K562 (cell line): ENCODE measurements around the gene CNIH4. TPM values are rescaled to one million over a fixed set of nuclear protein-coding genes. Genes with fewer than 3 reads are reported as not detected.

Experiments
- CHCHD3 ChIP-seq: fragments of 250-450 bp; sonication (Bioruptor Pico); IDR thresholded peaks from 2 replicates; pipeline ENCODE4 v2.1.2; 2022; ENCODE audit warnings: mild to moderate bottlenecking
- ETV5 ChIP-seq: sonication (generic); formaldehyde crosslinking; IDR thresholded peaks from 2 replicates; pipeline ENCODE4 v1.4.0; 2020; ENCODE audit warnings: low read depth, mild to moderate bottlenecking, missing genetic modification reagents
- HDAC2 ChIP-seq: fragments of 450-650 bp; IDR thresholded peaks from 2 replicates; pipeline ENCODE4 v1.6.1; 2016; ENCODE audit warnings: mild to moderate bottlenecking
- NR2C1 ChIP-seq, 2 experiments: fragments of 450-650 bp; IDR thresholded peaks; 2 replicates each; pipeline ENCODE4 v1.6.1; 2017; ENCODE audit warnings: mild to moderate bottlenecking in 2 of 2, antibody characterized with exemption in 1 of 2, inconsistent platforms in 1 of 2, missing compliant biosample characterization in 1 of 2, missing genetic modification characterization in 1 of 2
- ZC3H4 ChIP-seq: sonication (generic); formaldehyde crosslinking; IDR thresholded peaks from 2 replicates; pipeline ENCODE4 v1.9.0; 2021; ENCODE audit warnings: missing genetic modification reagents, borderline replicate concordance
- ZFPM2 ChIP-seq: fragments of 250-450 bp; sonication (Bioruptor Pico); IDR thresholded peaks from 2 replicates; pipeline ENCODE4 v1.5.1; 2022; ENCODE audit warnings: mild to moderate bottlenecking
- ZNF347 ChIP-seq: fragments of 450-650 bp; formaldehyde crosslinking; IDR thresholded peaks from 2 replicates; pipeline ENCODE4 v1.4.0; 2020; ENCODE audit warnings: low read depth, mild to moderate bottlenecking, moderate library complexity
- ZNF561 ChIP-seq: fragments of 450-650 bp; formaldehyde crosslinking; conservative IDR thresholded peaks from 2 replicates; pipeline ENCODE4 v1.4.0; 2020; ENCODE audit warnings: mild to moderate bottlenecking, moderate library complexity
- ZNF586 ChIP-seq: fragments of 450-650 bp; formaldehyde crosslinking; conservative IDR thresholded peaks from 2 replicates; pipeline ENCODE4 v1.4.0; 2020; ENCODE audit warnings: mild to moderate bottlenecking, moderate library complexity
- ZNF77 ChIP-seq: fragments of 250-450 bp; sonication (Bioruptor Pico); IDR thresholded peaks from 2 replicates; pipeline ENCODE4 v1.5.0; 2020
- polyA plus RNA-seq, 8 experiments: library from polyadenylated mRNA; depleted of rRNA in 4 of 8; stranded (reverse) in 5 of 8; unstranded in 3 of 8; fragments of >200 nt; fragmentation: Nextera tagmentation in 2 of 8; fragmentation: Illumina TruSeq in 1 of 8; extraction: Ambion mirVana in 2 of 8; extraction: Trizol in 1 of 8; gene quantifications; 2 replicates each; pipeline versions ENCODE4 v1.2.1 to v1.2.3, GENCODE V29; 2011 to 2014; ENCODE audit warnings: inconsistent platforms in 1 of 8, missing spikeins in 1 of 8
- total RNA-seq, 7 experiments: library from RNA; depleted of rRNA in 6 of 7; stranded (reverse); fragments of >200 nt in 6 of 7; fragmentation: Illumina TruSeq in 2 of 7; extraction: Trizol in 2 of 7; gene quantifications; 2 replicates each; pipeline versions ENCODE4 v1.2.1 to v1.2.3, GENCODE V29; 2011 to 2021; ENCODE audit warnings: low replicate concordance in 1 of 7
- TF ChIP-seq, protein P1 (sequence below): fragments of 250-450 bp; sonication (Bioruptor Pico); IDR thresholded peaks from 2 replicates; pipeline ENCODE4 v1.4.0; 2020
- TF ChIP-seq, protein P2 (sequence below): fragments of 450-650 bp; conservative IDR thresholded peaks from 2 replicates; pipeline ENCODE4 v1.6.1; 2016; ENCODE audit warnings: missing genetic modification characterization, low read depth, mild to moderate bottlenecking, control low read depth, missing compliant biosample characterization
- TF ChIP-seq, protein P3 (sequence below), 2 experiments: fragments of 450-650 bp in 1 of 2; sonication (generic) in 1 of 2; formaldehyde crosslinking; conservative IDR thresholded peaks; 2 replicates each; pipeline versions ENCODE4 v1.4.0 to v1.8.1; 2020 to 2022; ENCODE audit warnings: mild to moderate bottlenecking in 1 of 2, missing genetic modification reagents in 1 of 2
- TF ChIP-seq, protein P4 (sequence below): fragments of 250-450 bp; sonication (Bioruptor Pico); IDR thresholded peaks from 2 replicates; pipeline ENCODE4 v1.6.1; 2021; ENCODE audit warnings: mild to moderate bottlenecking
- TF ChIP-seq, protein P5 (sequence below): fragments of 450-650 bp; IDR thresholded peaks from 2 replicates; pipeline ENCODE4 v1.6.1; 2016; ENCODE audit warnings: borderline replicate concordance

CNIH4 gene
- total and polyA plus RNA-seq, 9 of the 15 experiments (the other 6 are each of a cell fraction or from before 2014, with no cell fraction given) = 41.3 to 266 (median 61.1) TPM

DNA sequence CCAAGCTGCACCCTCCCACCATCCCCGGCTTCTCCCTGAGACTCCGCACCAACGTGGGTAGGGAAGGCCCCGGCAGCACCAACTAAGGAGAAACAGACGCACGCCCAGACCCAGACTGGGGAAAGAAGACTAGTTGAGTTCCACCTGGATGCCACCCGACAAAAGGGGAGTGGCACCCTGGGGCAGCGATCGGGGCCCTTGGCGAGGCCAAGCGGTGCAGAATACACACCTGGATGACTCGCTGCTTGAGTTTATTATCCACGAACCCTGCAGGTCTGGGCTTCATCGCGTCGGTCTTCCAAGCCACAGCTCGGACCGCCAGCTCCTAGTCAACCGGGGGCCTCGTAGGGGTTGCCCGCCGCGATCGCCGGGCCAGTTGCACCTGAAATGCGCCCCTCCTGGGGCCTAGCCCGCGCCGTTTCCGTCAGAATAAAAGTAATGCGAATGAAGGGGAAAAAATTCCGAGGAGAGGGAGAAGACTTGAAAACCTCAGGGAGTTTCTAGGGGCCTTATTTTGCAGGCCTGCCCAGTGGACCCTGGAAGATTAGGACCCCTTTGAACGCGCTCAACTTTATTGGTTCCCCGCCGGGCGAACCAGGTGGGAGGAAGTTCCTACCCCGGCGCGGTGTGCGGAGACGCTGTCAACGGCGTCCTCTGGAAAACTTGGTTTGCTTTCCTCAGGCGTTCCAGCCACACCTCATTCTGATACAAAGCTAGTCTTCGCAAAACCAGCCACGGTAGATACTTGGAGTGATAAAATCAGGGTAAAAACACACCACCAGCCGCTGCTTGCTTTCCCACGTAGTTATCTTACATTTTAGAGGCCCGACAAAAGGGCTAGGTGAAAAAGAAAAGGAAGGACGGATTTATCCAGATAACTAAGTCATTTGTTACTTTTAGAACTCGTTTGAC is 26.6 kb upstream of the CNIH4 start, which contains the start of gene NVL (continued):
- TF ChIP-seq, protein P1, sequence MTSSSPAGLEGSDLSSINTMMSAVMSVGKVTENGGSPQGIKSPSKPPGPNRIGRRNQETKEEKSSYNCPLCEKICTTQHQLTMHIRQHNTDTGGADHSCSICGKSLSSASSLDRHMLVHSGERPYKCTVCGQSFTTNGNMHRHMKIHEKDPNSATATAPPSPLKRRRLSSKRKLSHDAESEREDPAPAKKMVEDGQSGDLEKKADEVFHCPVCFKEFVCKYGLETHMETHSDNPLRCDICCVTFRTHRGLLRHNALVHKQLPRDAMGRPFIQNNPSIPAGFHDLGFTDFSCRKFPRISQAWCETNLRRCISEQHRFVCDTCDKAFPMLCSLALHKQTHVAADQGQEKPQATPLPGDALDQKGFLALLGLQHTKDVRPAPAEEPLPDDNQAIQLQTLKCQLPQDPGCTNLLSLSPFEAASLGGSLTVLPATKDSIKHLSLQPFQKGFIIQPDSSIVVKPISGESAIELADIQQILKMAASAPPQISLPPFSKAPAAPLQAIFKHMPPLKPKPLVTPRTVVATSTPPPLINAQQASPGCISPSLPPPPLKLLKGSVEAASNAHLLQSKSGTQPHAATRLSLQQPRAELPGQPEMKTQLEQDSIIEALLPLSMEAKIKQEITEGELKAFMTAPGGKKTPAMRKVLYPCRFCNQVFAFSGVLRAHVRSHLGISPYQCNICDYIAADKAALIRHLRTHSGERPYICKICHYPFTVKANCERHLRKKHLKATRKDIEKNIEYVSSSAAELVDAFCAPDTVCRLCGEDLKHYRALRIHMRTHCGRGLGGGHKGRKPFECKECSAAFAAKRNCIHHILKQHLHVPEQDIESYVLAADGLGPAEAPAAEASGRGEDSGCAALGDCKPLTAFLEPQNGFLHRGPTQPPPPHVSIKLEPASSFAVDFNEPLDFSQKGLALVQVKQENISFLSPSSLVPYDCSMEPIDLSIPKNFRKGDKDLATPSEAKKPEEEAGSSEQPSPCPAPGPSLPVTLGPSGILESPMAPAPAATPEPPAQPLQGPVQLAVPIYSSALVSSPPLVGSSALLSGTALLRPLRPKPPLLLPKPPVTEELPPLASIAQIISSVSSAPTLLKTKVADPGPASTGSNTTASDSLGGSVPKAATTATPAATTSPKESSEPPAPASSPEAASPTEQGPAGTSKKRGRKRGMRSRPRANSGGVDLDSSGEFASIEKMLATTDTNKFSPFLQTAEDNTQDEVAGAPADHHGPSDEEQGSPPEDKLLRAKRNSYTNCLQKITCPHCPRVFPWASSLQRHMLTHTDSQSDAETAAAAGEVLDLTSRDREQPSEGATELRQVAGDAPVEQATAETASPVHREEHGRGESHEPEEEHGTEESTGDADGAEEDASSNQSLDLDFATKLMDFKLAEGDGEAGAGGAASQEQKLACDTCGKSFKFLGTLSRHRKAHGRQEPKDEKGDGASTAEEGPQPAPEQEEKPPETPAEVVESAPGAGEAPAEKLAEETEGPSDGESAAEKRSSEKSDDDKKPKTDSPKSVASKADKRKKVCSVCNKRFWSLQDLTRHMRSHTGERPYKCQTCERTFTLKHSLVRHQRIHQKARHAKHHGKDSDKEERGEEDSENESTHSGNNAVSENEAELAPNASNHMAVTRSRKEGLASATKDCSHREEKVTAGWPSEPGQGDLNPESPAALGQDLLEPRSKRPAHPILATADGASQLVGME (CRISPR knock-in tag) = peak; percentile 67; the same call in 1 of the 2 replicates
- TF ChIP-seq ZNF586 (CRISPR knock-in tag) (no peak), HDAC2 (peak; percentile 84), ZNF77 (CRISPR knock-in tag) (no peak), ZNF347 (CRISPR knock-in tag) (no peak), ZFPM2 (CRISPR knock-in tag) (no peak), ZNF561 (CRISPR knock-in tag) (no peak), ZC3H4 (CRISPR knock-in tag) (no peak), ETV5 (CRISPR knock-in tag) (peak; percentile 62; the same call in 1 of the 2 replicates), CHCHD3 (no peak), NR2C1 (IDR thresholded peaks at IDR 0.05) (peak; percentile 55), NR2C1 (tag; IDR thresholded peaks at IDR 0.05) (peak; percentile 51)
- TF ChIP-seq, protein P2, sequence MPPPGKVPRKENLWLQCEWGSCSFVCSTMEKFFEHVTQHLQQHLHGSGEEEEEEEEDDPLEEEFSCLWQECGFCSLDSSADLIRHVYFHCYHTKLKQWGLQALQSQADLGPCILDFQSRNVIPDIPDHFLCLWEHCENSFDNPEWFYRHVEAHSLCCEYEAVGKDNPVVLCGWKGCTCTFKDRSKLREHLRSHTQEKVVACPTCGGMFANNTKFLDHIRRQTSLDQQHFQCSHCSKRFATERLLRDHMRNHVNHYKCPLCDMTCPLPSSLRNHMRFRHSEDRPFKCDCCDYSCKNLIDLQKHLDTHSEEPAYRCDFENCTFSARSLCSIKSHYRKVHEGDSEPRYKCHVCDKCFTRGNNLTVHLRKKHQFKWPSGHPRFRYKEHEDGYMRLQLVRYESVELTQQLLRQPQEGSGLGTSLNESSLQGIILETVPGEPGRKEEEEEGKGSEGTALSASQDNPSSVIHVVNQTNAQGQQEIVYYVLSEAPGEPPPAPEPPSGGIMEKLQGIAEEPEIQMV (tag) = peak; percentile 86
- TF ChIP-seq, protein P3, sequence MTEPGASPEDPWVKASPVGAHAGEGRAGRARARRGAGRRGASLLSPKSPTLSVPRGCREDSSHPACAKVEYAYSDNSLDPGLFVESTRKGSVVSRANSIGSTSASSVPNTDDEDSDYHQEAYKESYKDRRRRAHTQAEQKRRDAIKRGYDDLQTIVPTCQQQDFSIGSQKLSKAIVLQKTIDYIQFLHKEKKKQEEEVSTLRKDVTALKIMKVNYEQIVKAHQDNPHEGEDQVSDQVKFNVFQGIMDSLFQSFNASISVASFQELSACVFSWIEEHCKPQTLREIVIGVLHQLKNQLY (CRISPR knock-in tag; conservative IDR thresholded peaks at IDR 0.05) = 0 out of 4 replicates have a peak, but pooled peaks have one; percentile 5 to 51
- TF ChIP-seq, protein P4, sequence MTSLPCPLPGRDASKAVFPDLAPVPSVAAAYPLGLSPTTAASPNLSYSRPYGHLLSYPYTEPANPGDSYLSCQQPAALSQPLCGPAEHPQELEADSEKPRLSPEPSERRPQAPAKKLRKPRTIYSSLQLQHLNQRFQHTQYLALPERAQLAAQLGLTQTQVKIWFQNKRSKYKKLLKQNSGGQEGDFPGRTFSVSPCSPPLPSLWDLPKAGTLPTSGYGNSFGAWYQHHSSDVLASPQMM (CRISPR knock-in tag) = no peak
- TF ChIP-seq, protein P5, sequence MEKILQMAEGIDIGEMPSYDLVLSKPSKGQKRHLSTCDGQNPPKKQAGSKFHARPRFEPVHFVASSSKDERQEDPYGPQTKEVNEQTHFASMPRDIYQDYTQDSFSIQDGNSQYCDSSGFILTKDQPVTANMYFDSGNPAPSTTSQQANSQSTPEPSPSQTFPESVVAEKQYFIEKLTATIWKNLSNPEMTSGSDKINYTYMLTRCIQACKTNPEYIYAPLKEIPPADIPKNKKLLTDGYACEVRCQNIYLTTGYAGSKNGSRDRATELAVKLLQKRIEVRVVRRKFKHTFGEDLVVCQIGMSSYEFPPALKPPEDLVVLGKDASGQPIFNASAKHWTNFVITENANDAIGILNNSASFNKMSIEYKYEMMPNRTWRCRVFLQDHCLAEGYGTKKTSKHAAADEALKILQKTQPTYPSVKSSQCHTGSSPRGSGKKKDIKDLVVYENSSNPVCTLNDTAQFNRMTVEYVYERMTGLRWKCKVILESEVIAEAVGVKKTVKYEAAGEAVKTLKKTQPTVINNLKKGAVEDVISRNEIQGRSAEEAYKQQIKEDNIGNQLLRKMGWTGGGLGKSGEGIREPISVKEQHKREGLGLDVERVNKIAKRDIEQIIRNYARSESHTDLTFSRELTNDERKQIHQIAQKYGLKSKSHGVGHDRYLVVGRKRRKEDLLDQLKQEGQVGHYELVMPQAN = peak; percentile 86; the same call in 1 of the 2 replicates
